Lung (tissue), 12 donors: ENCODE measurements around the gene TMED8. TPM values are rescaled to one million over a fixed set of nuclear protein-coding genes. Genes with fewer than 3 reads are reported as not detected.
A peak's percentile ranks its signal among the peaks of the same experiment; 100 is the strongest.

ENCODE experiments used
- ATAC-seq: fragments of 200-7000 bp; cut with Tn5 transposase; one replicate; pipeline ENCODE4 v1.9.1; 2020; ENCODE audit warnings: moderate number of reproducible peaks; ENCODE audit not compliant: insufficient read depth, low FRiP score
- DNase-seq, 3 donors: peaks; one replicate each; pipeline ENCODE4 v3.0.0-alpha.2; 2013 to 2017
- H3K27ac ChIP-seq, 2 donors: one replicate each; pipeline ENCODE4 v1.5.1; 2013; ENCODE audit warnings: mild to moderate bottlenecking in 2 of 2, moderate library complexity in 2 of 2, control low read depth in 1 of 2, inconsistent platforms in 1 of 2, low read depth in 1 of 2, low read length in 1 of 2
- H3K27me3 ChIP-seq, 3 donors: one replicate each; pipeline ENCODE4 v1.5.1; 2013; ENCODE audit warnings: low read length in 2 of 3; ENCODE audit not compliant: control insufficient read depth in 3 of 3, insufficient read depth in 3 of 3
- H3K36me3 ChIP-seq, 4 donors: one replicate each; pipeline ENCODE4 v1.5.1; 2013; ENCODE audit warnings: low read length in 4 of 4, mild to moderate bottlenecking in 1 of 4, moderate library complexity in 1 of 4; ENCODE audit not compliant: control insufficient read depth in 4 of 4, insufficient read depth in 4 of 4
- H3K4me1 ChIP-seq, 5 donors: one replicate each; pipeline ENCODE4 v1.5.1; 2013; ENCODE audit warnings: low read length in 5 of 5, mild to moderate bottlenecking in 2 of 5, moderate library complexity in 1 of 5; ENCODE audit not compliant: control insufficient read depth in 5 of 5, insufficient read depth in 5 of 5
- H3K4me3 ChIP-seq: one replicate; pipeline ENCODE4 v1.5.1; 2013; ENCODE audit warnings: mild to moderate bottlenecking, control low read depth, moderate library complexity
- H3K9ac ChIP-seq, 2 donors: one replicate each; pipeline ENCODE4 v1.5.1; 2013; ENCODE audit warnings: low read length in 2 of 2, control low read depth in 1 of 2; ENCODE audit not compliant: insufficient read depth in 1 of 2
- H3K9me3 ChIP-seq, 4 donors: one replicate each; pipeline ENCODE4 v1.5.1; 2013; ENCODE audit warnings: low read length in 3 of 4, mild to moderate bottlenecking in 1 of 4, moderate library complexity in 1 of 4; ENCODE audit not compliant: control insufficient read depth in 4 of 4, insufficient read depth in 3 of 4
- CTCF ChIP-seq: IDR thresholded peaks from 2 replicates; pipeline ENCODE4 v1.5.1; 2012; ENCODE audit warnings: mild to moderate bottlenecking; ENCODE audit errors: control extremely low read depth, extremely low read depth
- WGBS, 2 donors: extraction: QIAGEN DNeasy Blood & Tissue Kit; methylation state at CpG; one replicate each; pipeline ENCODE4 v1.1.7; 2013; 5-methylcytosine and 5-hydroxymethylcytosine counted together
- polyA plus RNA-seq, 2 donors: library from polyadenylated mRNA; stranded (reverse); fragments of 200-250 nt; gene quantifications; one replicate each; pipeline ENCODE4 v1.2.1, GENCODE V29; 2013
- total RNA-seq, 2 donors: library from RNA; depleted of rRNA in 1 of 2; stranded (reverse); fragments of >200 nt in 1 of 2; gene quantifications; one replicate each; pipeline ENCODE4 v1.2.1, GENCODE V29; 2014 to 2021
- donor health status: control.
- donor health status: control.
- donor health status: Bipolar disorder and iron deficiency.
- donor health status: healthy.
- donor health status: DM: yes; HTN: yes; CAD: no.

Gene TMED8
- total and polyA plus RNA-seq, 4 donors, result 4.0 to 15.4 (median 7.7) TPM

- Histone ChIP-seq H3K27me3 (no peaks in the 10 kb centered on the region), H3K4me3 (no peak overlapping the region), H3K27ac (peak overlapping the region in 1 of 2 donors; percentile 20), H3K36me3 (peaks cover 9 to 19% (median 12%) of the 10 kb centered on the region in 4 donors), H3K4me1 (peaks cover 0 to 16% (median 5%) of the 10 kb centered on the region in 5 donors), H3K9ac (no peak overlapping the region), H3K9me3 (no peaks in the 10 kb centered on the region)
- 51 to 60% methylated on average over 4 of the region's 4 CpGs for WGBS, 2 donors
- no peak for TF ChIP-seq CTCF
- DNase-seq (no peak), ATAC-seq (peak; percentile 73)
Observed at GRCh38 chr14:77303417-77304156, 73.3 kb downstream of the TMED8 start.

- DNase-seq (no peak), ATAC-seq (peak; percentile 50)
- Histone ChIP-seq H3K36me3 (peaks cover 11 to 24% (median 16%) of the 10 kb centered on the region in 4 donors), H3K27me3 (no peaks in the 10 kb centered on the region), H3K27ac (no peak overlapping the region), H3K4me1 (peaks cover 0 to 16% (median 5%) of the 10 kb centered on the region in 5 donors), H3K9ac (no peak overlapping the region), H3K4me3 (no peak overlapping the region), H3K9me3 (no peaks in the 10 kb centered on the region)
- no peak for TF ChIP-seq CTCF
- 82 to 95% methylated on average over 5 of the region's 5 CpGs for WGBS, 2 donors
Observed at GRCh38 chr14:77302926-77303325, 74.0 kb downstream of the TMED8 start.

GRCh38 chr14:77301103-77301502 lies 75.8 kb downstream of the TMED8 start:
- DNase-seq, result peak; percentile 85 to 91 (median 89)
- 54 to 57% methylated on average over 10 of the region's 10 CpGs for WGBS, 2 donors
- no peak for ATAC-seq

More at GRCh38 chr14:77301103-77301502, 75.8 kb downstream of the TMED8 start:
- peaks cover 0 to 11% (median 2%) of the 10 kb centered on the region in 5 donors for H3K4me1 ChIP-seq
- H3K9me3 ChIP-seq, result peaks cover 0 to under 1% (median 0%) of the 10 kb centered on the region in 4 donors
- no peak for TF ChIP-seq CTCF
- no peaks in the 10 kb centered on the region for H3K27me3 ChIP-seq
- peaks cover 18 to 37% (median 25%) of the 10 kb centered on the region in 4 donors for H3K36me3 ChIP-seq
- H3K27ac ChIP-seq, result no peak overlapping the region
- H3K9ac ChIP-seq, result no peak overlapping the region
- H3K4me3 ChIP-seq, result no peak overlapping the region
